Measurements from ENCODE around the gene DIAPH1.

Gene DIAPH1

GRCh38 chr5:141618804-141619554, at the start of gene DIAPH1:
TSS of gene DIAPH1 (minus strand) at chr5:141619000. CDS start at chr5:141618914, 86 bp downstream.
- peak; percentile 95 for DNase-seq (ENCODE audit: low spot score)

DNA sequence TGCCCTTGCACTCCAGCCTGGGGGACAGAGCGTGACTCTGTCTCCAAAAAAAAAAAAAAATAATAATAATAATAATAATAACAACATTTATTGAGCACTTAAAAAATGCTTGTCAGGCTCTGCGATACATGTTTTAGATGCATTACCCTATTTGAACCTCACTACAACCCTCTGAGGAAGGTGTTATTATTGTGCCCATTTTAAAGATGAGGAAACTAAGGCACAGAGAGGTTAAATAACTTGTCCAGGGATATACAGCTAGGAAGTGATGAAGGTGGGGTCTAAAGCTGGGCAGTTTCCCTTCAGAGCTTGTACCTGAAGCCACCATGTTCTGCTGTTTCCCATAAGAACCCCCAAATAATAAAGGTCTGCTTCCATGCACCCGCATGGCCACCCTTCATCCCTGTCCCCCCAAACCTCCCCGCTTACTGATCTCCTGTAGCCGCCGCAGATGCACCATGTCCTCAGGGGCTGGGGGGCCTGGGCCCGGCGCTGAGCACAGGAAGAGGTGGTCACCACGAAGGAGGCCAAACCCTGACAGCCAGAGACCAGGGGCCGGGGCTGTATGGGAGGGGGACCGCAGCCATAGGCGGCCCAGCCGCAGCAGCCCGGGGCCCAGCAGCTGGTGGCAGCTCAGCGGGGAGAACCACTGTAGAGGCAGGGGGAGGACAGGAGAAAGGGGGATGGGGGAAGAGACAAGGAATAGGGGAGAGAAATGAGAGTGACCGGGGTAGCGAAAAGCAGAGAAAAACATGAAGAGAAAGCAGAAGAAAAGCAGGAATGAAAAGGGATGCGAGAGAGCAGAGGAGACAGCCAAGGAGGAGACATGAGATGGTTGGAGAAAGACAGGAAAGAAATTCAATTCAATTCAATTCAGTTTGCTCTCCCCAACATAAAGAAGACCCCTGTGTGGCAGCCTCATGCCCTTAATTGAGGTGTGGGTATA, 47.5 kb upstream of the DIAPH1 start:
- DNase-seq (ENCODE audit: low spot score): no peak

GRCh38 chr5:141664733-141665461, 46.1 kb upstream of the DIAPH1 start:
- DNase-seq (ENCODE audit: low spot score): peak; percentile 86

GRCh38 chr5:141663506-141663905, 44.7 kb upstream of the DIAPH1 start:
- DNase-seq (ENCODE audit: low spot score): no peak

DNA sequence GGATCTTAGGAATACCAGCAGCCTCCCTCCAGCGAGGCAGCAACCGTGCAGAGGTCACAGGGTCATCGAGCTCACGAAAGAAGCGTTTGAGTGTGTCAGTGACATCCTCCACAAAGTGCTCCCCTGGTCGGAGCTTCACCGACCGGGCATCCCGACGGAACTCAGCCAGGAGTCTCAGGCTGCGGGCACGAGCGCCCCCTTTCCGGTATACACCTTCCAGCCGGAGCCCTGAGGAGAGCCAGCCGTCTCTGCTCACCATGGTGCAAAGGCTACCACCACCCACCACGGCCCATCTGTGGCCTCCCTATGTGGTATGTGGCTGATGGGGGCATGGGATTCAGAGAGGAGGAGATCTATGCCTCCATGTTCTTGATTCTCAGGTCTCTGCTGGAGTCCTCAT, 43.2 kb upstream of the DIAPH1 start:
- DNase-seq (ENCODE audit: low spot score): no peak

GRCh38 chr5:141657937-141658545, 39.2 kb upstream of the DIAPH1 start:
- peak; percentile 83 for DNase-seq (ENCODE audit: low spot score)

- no peak for DNase-seq (ENCODE audit: low spot score)
Observed at GRCh38 chr5:141657404-141657803, 38.6 kb upstream of the DIAPH1 start.

- no peak for DNase-seq (ENCODE audit: low spot score)
Observed at GRCh38 chr5:141656396-141656795, 37.6 kb upstream of the DIAPH1 start.

GRCh38 chr5:141655020-141655419, 36.2 kb upstream of the DIAPH1 start:
- no peak for DNase-seq (ENCODE audit: low spot score)

DNA sequence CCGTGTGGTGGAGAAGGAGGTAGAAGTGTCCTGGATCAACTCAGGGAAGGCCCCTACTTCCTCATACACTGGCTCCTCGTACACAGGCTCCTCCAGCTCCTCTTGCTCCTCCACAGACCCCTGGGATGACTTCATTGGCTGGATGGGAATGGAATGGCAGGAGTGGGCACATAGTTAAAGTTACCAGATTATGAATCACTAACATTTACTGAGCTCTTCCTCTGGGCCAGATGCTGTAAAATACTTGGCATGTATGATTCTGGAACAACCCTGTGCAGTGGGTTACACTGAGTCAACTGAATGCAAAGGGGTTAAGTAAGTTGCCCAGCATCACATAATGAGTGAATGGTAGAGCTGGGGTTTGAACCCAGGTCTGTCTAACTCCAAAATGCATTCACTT, 35.5 kb upstream of the DIAPH1 start:
- DNase-seq (ENCODE audit: low spot score): peak; percentile 83

- no peak for DNase-seq (ENCODE audit: low spot score)
Observed at GRCh38 chr5:141651728-141652105, 32.9 kb upstream of the DIAPH1 start.

GRCh38 chr5:141650851-141651727, 32.3 kb upstream of the DIAPH1 start, which contains the start of gene FCHSD1:
TSS of gene FCHSD1 (minus strand) at chr5:141651418. CDS start at chr5:141651368, 50 bp downstream.
- DNase-seq (ENCODE audit: low spot score): peak; percentile 99

GRCh38 chr5:141649972-141650371, 31.2 kb upstream of the DIAPH1 start:
- no peak for DNase-seq (ENCODE audit: low spot score)

GRCh38 chr5:141649056-141649688, 30.4 kb upstream of the DIAPH1 start:
- no peak for DNase-seq (ENCODE audit: low spot score)

- no peak for DNase-seq (ENCODE audit: low spot score)
Observed at GRCh38 chr5:141647851-141648250, 29.1 kb upstream of the DIAPH1 start.

DNA sequence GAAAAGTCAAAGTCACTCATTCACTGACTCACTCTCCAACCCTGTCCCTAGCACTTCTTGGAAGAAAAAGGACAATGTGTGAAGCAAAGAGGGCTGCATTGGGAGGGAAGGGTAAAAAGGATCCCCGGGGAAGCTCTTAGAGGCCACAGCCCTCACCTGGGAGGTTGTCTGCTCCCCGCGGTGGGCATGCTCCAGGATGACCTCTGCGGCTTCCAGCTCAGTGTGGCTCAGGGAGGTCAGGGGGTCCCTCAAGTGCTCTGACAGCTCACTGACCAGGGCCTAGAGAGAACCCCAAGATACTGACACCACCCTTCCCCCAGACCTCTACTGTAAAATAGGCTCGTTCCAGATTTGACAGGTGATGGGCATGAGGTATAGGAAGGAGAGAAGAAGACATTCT, 28.4 kb upstream of the DIAPH1 start:
- no peak for DNase-seq (ENCODE audit: low spot score)

DNA sequence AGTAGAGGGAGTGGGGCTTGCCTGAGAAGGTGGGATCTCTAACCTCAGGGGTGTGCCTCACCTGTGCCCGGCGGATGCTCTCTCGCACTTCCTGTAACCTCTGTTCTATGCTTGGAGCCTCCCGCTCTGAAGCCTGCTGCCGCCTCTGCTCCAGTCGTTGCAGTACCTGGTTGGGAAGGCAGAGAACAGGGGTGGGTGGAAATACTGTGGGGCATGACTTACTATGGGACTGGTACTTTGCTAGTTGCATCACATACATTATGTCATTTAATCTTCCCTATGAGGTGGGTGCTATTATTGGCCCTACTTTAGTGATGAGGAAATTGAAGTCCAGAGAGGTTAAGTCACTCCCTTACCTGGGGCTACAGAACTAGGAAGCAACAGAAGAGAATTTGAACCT, 27.2 kb upstream of the DIAPH1 start:
- DNase-seq (ENCODE audit: low spot score): no peak

DNA sequence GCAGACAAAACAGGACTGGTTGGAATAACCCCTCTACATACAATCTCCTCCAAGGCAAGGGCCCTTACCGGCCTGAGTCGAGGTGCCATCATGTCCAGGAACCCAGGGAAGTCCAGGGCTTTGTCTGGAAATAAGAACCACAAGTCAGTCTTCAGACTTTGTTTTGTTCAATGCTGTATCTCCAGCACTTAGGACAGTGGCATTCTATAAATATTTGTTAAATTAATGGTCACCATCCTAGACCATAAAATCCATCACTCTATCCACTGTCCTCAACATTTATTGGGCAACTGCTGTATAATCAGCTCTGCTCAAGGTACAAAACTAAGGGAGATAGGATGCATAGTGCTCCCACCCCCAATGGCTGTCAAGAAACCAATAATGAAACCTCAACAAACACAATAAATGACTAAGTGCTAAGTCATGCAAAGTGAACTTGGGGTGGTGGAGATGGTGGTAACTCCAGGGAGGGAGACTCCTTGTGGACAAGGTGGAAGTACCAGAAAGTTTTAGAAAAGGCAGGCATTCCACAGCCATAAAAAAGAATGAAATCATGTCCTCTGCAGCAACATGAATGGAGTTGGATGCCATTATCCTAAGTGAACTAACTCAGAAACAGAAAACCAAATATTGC, 23.0 kb upstream of the DIAPH1 start:
- peak; percentile 74 for DNase-seq (ENCODE audit: low spot score)

DNA sequence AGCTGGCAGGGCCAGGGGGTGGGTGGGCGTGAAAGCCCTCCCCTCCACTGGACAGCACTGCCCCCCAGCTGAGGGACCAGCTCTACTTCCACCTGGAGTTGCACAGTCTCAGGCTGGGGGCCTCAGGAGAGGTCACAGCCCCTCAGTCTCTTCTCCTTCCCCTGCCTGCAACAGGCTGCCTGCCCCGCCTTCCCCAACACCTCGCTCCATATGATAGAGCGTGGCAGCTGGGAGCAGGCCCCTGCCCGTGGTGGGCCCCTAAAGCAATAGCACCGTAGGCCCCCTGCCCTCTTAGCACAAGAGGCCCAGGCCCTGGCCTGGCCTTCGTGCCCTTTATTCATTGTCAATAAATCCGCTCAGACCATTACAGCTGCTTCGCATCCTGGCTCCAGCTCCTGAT, 21.9 kb upstream of the DIAPH1 start:
- DNase-seq (ENCODE audit: low spot score): no peak

- no peak for DNase-seq (ENCODE audit: low spot score)
Observed at GRCh38 chr5:141640051-141640415, 21.2 kb upstream of the DIAPH1 start.
